GM18951 (cell line): Measurements from ENCODE around the gene LMO7.
"Not testable (repeated sequence)": the region's sequence is repeated elsewhere in the genome, so short reads cannot be mapped to it uniquely, and the experiment has no call there.

ENCODE experiments used
- POLR2A ChIP-seq: IDR thresholded peaks from 4 replicates; pipeline ENCODE4 v1.6.1; 2011; ENCODE audit warnings: mild to moderate bottlenecking; ENCODE audit not compliant: insufficient read length, insufficient read depth; ENCODE audit errors: extremely low read depth
- in situ Hi-C: fragments of 300-500 bp; cut with MboI; formaldehyde crosslinking; loops from one replicate; pipeline ENCODE4 v1.12.0; 2022; ENCODE audit warnings: low sequenced_read_pairs, mixed read lengths, inconsistent platforms; ENCODE audit not compliant: unreplicated experiment

The LMO7 gene

GRCh38 chr13:75715601-75716523 lies 79.7 kb downstream of the LMO7 start:
- in situ Hi-C loops, result no loop called here

GRCh38 chr13:75717525-75717924 lies 81.4 kb downstream of the LMO7 start:
- no peak for TF ChIP-seq POLR2A
- in situ Hi-C loops, result no loop called here

More at GRCh38 chr13:75715601-75716523, 79.7 kb downstream of the LMO7 start:
- TF ChIP-seq POLR2A, result no peak

GRCh38 chr13:75721307-75721706 lies 85.2 kb downstream of the LMO7 start:
- in situ Hi-C loops, result no loop called here
- TF ChIP-seq POLR2A, result no peak

GRCh38 chr13:75723901-75724300 lies 87.8 kb downstream of the LMO7 start:
- in situ Hi-C loops, result no loop called here
- TF ChIP-seq POLR2A, result no peak

- no peak for TF ChIP-seq POLR2A
- in situ Hi-C loops, result no loop called here
Observed at GRCh38 chr13:75724752-75725517, 88.8 kb downstream of the LMO7 start.

- in situ Hi-C loops, result no loop called here
- TF ChIP-seq POLR2A, result no peak
Observed at GRCh38 chr13:75725736-75726135, 89.6 kb downstream of the LMO7 start.

GRCh38 chr13:75726306-75726705 lies 90.2 kb downstream of the LMO7 start:
- in situ Hi-C loops, result no loop called here
- TF ChIP-seq POLR2A, result no peak

- in situ Hi-C loops, result not testable (repeated sequence)
Observed at GRCh38 chr13:75733113-75733512, 97.0 kb downstream of the LMO7 start.

- in situ Hi-C loops, result no loop called here
- no peak for TF ChIP-seq POLR2A
Observed at GRCh38 chr13:75736173-75736572, 100.0 kb downstream of the LMO7 start.

- TF ChIP-seq POLR2A, result no peak
- in situ Hi-C loops, result no loop called here
Observed at GRCh38 chr13:75738841-75739240, 102.7 kb downstream of the LMO7 start.

GRCh38 chr13:75739244-75739868 lies 103.2 kb downstream of the LMO7 start:
- in situ Hi-C loops, result no loop called here

GRCh38 chr13:75740031-75740430 lies 103.9 kb downstream of the LMO7 start:
- no peak for TF ChIP-seq POLR2A
- in situ Hi-C loops, result no loop called here

More at GRCh38 chr13:75739244-75739868, 103.2 kb downstream of the LMO7 start:
- TF ChIP-seq POLR2A, result no peak

- in situ Hi-C loops, result not testable (repeated sequence)
Observed at GRCh38 chr13:75743072-75743471, 106.9 kb downstream of the LMO7 start.

- TF ChIP-seq POLR2A, result no peak
- in situ Hi-C loops, result no loop called here
Observed at GRCh38 chr13:75744127-75744526, 108.0 kb downstream of the LMO7 start.

GRCh38 chr13:75745387-75745786 lies 109.3 kb downstream of the LMO7 start:
- no peak for TF ChIP-seq POLR2A
- in situ Hi-C loops, result no loop called here
